Mononuclear cell (primary cell): ENCODE measurements around the gene ABCC1. TPM values are rescaled to one million over a fixed set of nuclear protein-coding genes. Genes with fewer than 3 reads are reported as not detected.
"Not testable (repeated sequence)": the region's sequence is repeated elsewhere in the genome, so short reads cannot be mapped to it uniquely, and the experiment has no call there.

Experiments used
- H3K27me3 ChIP-seq: 2 replicates; pipeline ENCODE4 v1.6.0; 2011; ENCODE audit warnings: low read length, control low read depth; ENCODE audit not compliant: insufficient read depth
- H3K4me1 ChIP-seq: 2 replicates; pipeline ENCODE4 v1.5.1; 2011; ENCODE audit warnings: mild to moderate bottlenecking, low read length, control low read depth; ENCODE audit not compliant: insufficient read depth
- H3K4me3 ChIP-seq: 2 replicates; pipeline ENCODE4 v1.5.1; 2011; ENCODE audit warnings: mild to moderate bottlenecking, low read length, moderate library complexity
- H3K9me3 ChIP-seq: 2 replicates; pipeline ENCODE4 v1.5.1; 2011; ENCODE audit warnings: low read depth, mild to moderate bottlenecking, control low read depth, low read length
- total RNA-seq: library from RNA; depleted of rRNA; stranded (reverse); fragments of >200 nt; gene quantifications from one replicate; pipeline ENCODE4 v1.2.3, GENCODE V29; 2012

The ABCC1 gene
- total RNA-seq, 1 donor, result 27.0 TPM

DNA sequence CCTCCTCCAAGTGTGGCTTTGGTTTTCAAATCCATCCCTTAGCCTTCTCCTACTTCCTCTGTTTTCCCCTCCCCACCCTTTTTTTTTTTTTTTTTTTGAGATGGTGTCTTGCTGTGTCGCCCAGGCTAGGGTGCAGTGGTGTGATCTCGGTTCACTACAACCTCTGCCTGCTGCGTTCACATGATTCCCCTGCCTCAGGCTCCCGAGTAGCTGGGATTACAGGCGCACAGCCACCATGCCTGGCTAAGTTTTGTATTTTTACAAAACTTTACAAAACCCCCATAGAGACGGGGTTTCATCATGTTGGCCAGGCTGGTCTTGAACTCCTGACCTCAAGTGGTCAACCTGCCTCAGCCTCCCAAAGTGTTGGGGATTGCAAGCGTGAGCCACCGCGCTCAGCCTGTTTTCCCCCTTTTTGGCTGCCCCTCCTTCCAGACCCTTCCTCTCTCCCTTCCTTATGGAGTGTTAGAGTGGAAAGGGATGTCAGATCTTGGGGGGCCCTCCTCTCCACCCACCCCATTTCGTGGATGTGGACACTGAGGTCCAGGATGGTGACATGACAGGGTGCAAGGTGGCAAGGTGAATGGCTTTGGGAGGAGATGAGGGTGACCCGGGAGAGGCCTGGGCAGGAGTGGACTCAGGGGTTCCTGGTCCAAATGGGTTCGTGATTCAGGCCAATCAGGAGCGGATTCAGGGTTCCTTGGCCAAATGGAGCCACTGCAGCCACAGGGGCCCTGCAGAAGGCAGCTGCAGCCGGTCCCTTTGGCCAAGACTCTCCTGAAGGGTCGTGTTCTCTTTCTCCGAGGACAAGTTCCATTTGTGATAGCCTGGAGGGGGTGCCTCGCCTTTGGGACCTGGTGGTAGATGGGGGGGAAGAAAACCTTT lies 4.8 kb downstream of the ABCC1 start:
- peaks cover 61% of the 10 kb centered on the region for H3K4me1 ChIP-seq
- no peaks in the 10 kb centered on the region for H3K27me3 ChIP-seq
- no peak overlapping the region for H3K4me3 ChIP-seq
- no peaks in the 10 kb centered on the region for H3K9me3 ChIP-seq

GRCh38 chr16:15954814-15955151 lies 5.4 kb downstream of the ABCC1 start:
- Histone ChIP-seq H3K27me3 (no peaks in the 10 kb centered on the region), H3K4me3 (no peak overlapping the region), H3K9me3 (no peaks in the 10 kb centered on the region), H3K4me1 (peaks cover 66% of the 10 kb centered on the region)

DNA sequence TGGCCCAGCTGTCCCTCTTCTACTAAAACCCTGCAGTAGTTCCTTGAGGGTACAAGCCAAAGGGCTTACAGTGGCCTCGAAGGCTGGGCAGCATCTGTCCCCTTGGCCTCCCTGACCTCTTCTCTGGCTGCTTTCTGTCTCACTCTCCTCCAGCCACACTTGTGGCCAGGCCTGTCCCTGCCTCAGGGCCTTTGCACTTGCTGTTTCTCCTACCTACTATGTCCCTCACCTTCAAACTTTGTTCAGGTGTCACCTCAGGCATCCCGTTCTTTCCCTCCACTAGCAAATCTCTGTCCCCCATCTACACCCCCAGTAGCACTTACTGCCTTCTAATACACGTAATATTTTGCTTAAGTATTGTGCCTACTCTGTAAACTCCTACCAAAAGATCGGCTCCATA lies 6.0 kb downstream of the ABCC1 start:
- Histone ChIP-seq H3K27me3 (no peaks in the 10 kb centered on the region), H3K9me3 (no peaks in the 10 kb centered on the region), H3K4me1 (peaks cover 66% of the 10 kb centered on the region)

GRCh38 chr16:15956106-15956505 lies 6.7 kb downstream of the ABCC1 start:
- not testable (repeated sequence) for H3K9me3 ChIP-seq, H3K27me3 ChIP-seq, H3K4me3 ChIP-seq
- H3K4me1 ChIP-seq, result peaks cover 66% of the 10 kb centered on the region

More for the DNA sequence above, 6.0 kb downstream of the ABCC1 start:
- no peak overlapping the region for H3K4me3 ChIP-seq

GRCh38 chr16:15958703-15959348 lies 9.4 kb downstream of the ABCC1 start:
- H3K9me3 ChIP-seq, result no peaks in the 10 kb centered on the region
- H3K27me3 ChIP-seq, result no peaks in the 10 kb centered on the region
- H3K4me3 ChIP-seq, result no peak overlapping the region
- H3K4me1 ChIP-seq, result peaks cover 56% of the 10 kb centered on the region

GRCh38 chr16:15960124-15960971 lies 10.9 kb downstream of the ABCC1 start:
- no peaks in the 10 kb centered on the region for H3K9me3 ChIP-seq
- no peak overlapping the region for H3K4me3 ChIP-seq
- peaks cover 41% of the 10 kb centered on the region for H3K4me1 ChIP-seq
- H3K27me3 ChIP-seq, result no peaks in the 10 kb centered on the region

GRCh38 chr16:15961060-15961511 lies 11.7 kb downstream of the ABCC1 start:
- no peaks in the 10 kb centered on the region for H3K9me3 ChIP-seq
- peak overlapping the region; percentile 12 for H3K4me3 ChIP-seq
- peaks cover 41% of the 10 kb centered on the region for H3K4me1 ChIP-seq
- no peaks in the 10 kb centered on the region for H3K27me3 ChIP-seq

- Histone ChIP-seq H3K4me1 (peaks cover 41% of the 10 kb centered on the region), H3K27me3 (no peaks in the 10 kb centered on the region), H3K9me3 (no peaks in the 10 kb centered on the region), H3K4me3 (peak overlapping the region; percentile 12)
Observed at GRCh38 chr16:15961571-15962090, 12.2 kb downstream of the ABCC1 start.

DNA sequence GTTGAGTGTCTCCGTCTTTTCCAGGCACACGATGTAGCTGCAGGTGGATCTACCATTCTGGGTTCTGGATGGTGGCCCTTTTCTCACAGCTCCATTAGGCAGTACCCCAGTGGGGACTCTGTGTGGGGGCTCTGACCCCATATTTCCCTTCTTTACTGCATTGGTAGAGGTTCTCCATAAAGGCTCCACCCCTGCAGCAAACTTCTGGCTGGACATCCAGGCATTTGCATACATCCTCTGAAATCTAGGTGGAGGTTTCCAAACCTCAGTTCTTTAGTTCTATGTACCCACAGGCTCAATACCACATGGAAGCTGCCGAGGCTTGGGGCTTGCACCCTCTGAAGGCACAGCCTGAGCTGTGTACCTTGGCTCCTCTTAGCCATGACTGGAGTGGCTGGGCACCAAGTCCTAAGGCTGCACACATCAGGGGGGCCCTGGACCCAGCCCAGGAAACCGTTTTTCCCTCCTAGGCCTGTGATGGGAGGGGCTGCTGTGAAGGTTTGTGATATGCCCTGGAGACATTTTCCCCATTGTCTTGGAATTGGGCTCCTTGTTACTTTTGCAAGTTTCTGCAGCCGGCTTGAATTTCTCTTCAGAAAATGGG lies 14.0 kb downstream of the ABCC1 start:
- Histone ChIP-seq H3K4me1 (peaks cover 40% of the 10 kb centered on the region), H3K9me3 (no peaks in the 10 kb centered on the region), H3K27me3 (no peaks in the 10 kb centered on the region), H3K4me3 (no peak overlapping the region)

- Histone ChIP-seq H3K4me1 (peaks cover 11% of the 10 kb centered on the region), H3K9me3 (no peaks in the 10 kb centered on the region), H3K27me3 (no peaks in the 10 kb centered on the region), H3K4me3 (no peak overlapping the region)
Observed at GRCh38 chr16:15966420-15966819, 17.0 kb downstream of the ABCC1 start.

DNA sequence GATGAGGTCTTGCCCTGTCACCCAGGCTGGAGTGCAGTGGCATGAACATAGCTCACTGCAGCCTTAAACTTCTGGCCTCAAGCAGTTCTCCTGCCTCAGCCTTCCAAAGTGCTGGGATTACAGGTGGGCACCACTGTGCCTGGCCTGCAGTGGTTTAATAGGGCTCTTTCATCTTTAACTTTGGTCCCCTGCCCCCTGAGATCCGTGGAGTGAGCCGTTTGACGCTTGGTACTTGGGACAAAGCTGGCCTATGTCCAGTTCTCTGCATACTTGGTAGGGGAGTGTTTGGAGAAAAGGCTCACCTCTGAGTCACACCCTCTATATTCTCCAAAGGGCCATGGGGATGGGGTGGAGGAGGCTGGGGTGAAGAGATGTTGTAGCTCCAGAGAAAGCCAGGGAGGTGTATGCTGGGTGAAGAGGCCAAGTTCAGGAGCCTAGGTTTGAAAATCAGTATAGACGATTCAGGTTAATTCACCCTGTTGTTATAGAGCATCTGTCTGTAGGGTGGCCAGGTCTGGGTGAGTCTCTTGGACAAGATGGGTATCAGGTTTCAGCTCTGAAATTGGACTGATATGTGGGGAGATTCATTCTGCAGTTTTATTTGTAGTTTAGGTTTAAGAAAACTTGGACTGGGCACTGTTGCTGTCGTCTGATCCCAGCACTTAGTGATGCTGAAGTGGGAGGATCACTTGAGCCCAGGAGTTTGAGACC lies 17.6 kb downstream of the ABCC1 start:
- H3K4me3 ChIP-seq, result no peak overlapping the region
- peaks cover 2% of the 10 kb centered on the region for H3K9me3 ChIP-seq
- H3K27me3 ChIP-seq, result no peaks in the 10 kb centered on the region
- peaks cover 5% of the 10 kb centered on the region for H3K4me1 ChIP-seq

GRCh38 chr16:15967655-15968315 lies 18.4 kb downstream of the ABCC1 start:
- peaks cover under 1% of the 10 kb centered on the region for H3K4me1 ChIP-seq
- peaks cover 7% of the 10 kb centered on the region for H3K9me3 ChIP-seq
- no peak overlapping the region for H3K4me3 ChIP-seq
- H3K27me3 ChIP-seq, result no peaks in the 10 kb centered on the region

DNA sequence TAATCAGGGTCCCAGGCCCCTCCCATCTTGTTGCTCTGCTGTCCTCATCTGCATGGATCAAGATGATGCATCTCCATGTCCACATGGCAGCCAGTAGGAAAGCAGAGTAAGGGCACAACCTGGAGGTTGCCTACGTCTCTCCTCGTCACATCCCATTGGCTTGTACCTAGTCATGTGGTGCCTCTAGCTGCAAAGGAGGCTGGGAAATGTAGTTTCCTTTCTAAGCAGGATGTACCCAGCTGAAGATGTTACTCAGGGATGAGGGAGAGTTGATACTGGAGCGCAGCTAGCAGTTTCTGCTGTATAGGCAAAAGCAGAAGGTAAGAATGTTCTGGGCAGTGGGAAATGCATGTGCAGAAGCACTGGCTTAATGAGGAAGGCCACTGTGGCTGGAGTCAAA lies 20.8 kb downstream of the ABCC1 start:
- Histone ChIP-seq H3K27me3 (no peaks in the 10 kb centered on the region), H3K4me1 (peaks cover 7% of the 10 kb centered on the region), H3K9me3 (peaks cover 7% of the 10 kb centered on the region), H3K4me3 (no peak overlapping the region)
